GM23338 (cell line): ENCODE measurements around the gene EPG5. TPM values are rescaled to one million over a fixed set of nuclear protein-coding genes. Genes with fewer than 3 reads are reported as not detected.

Experiments used
- ATAC-seq: fragments of 200-7000 bp; cut with Tn5 transposase; 3 replicates; pipeline ENCODE4 v1.9.1; 2020
- DNase-seq: peaks from one replicate; pipeline ENCODE4 v3.0.0-alpha.2; 2015; ENCODE audit warnings: low spot score
- H2AFZ ChIP-seq: fragments of 200-600 bp; sonication (generic); 2 replicates; pipeline ENCODE4 v1.8.0; 2016; ENCODE audit warnings: antibody characterized with exemption, mild to moderate bottlenecking, moderate library complexity
- H3F3A ChIP-seq: fragments of 200-600 bp; sonication (generic); replicated peaks from 2 replicates; pipeline ENCODE4 v1.8.0; 2017; ENCODE audit warnings: antibody characterized with exemption, mixed run types, low read depth
- H3K27ac ChIP-seq: fragments of 200-600 bp; sonication (generic); 2 replicates; pipeline ENCODE4 v1.6.1; 2016; ENCODE audit warnings: low read depth
- H3K27me3 ChIP-seq: fragments of 200-600 bp; sonication (generic); 2 replicates; pipeline ENCODE4 v1.8.0; 2016; ENCODE audit warnings: mild to moderate bottlenecking, mixed run types, moderate library complexity; ENCODE audit not compliant: insufficient read depth
- H3K36me3 ChIP-seq: fragments of 200-600 bp; sonication (generic); 2 replicates; pipeline ENCODE4 v1.8.0; 2016; ENCODE audit warnings: mild to moderate bottlenecking; ENCODE audit not compliant: insufficient read depth
- H3K4me1 ChIP-seq: fragments of 200-600 bp; sonication (generic); 2 replicates; pipeline ENCODE4 v1.8.0; 2016; ENCODE audit warnings: mild to moderate bottlenecking, moderate library complexity; ENCODE audit not compliant: insufficient read depth
- H3K4me2 ChIP-seq: fragments of 200-600 bp; sonication (generic); 2 replicates; pipeline ENCODE4 v1.7.1; 2017; ENCODE audit warnings: mixed run types
- H3K4me3 ChIP-seq: fragments of 200-600 bp; sonication (generic); 2 replicates; pipeline ENCODE4 v1.6.1; 2016; ENCODE audit warnings: mixed run types
- H3K79me2 ChIP-seq: fragments of 200-600 bp; sonication (generic); replicated peaks from 2 replicates; pipeline ENCODE4 v1.8.0; 2017; ENCODE audit warnings: mild to moderate bottlenecking; ENCODE audit not compliant: insufficient read depth
- H3K9me2 ChIP-seq: fragments of 200-600 bp; sonication (generic); 2 replicates; pipeline ENCODE4 v1.8.0; 2017; ENCODE audit not compliant: insufficient read depth
- H4K20me1 ChIP-seq: fragments of 200-600 bp; sonication (generic); replicated peaks from 2 replicates; pipeline ENCODE4 v1.8.0; 2017; ENCODE audit warnings: mild to moderate bottlenecking; ENCODE audit not compliant: insufficient read depth
- H3K27ac Mint-ChIP-seq: 2 replicates; pipeline ENCODE4 v1.8.0; 2020; ENCODE audit warnings: inconsistent platforms, mild to moderate bottlenecking, moderate library complexity, mixed read lengths
- H3K27me3 Mint-ChIP-seq: 3 replicates; pipeline ENCODE4 v1.8.0; 2022; ENCODE audit warnings: low read depth, mild to moderate bottlenecking, moderate library complexity, mixed read lengths, inconsistent platforms; ENCODE audit not compliant: insufficient read depth, poor library complexity
- H3K36me3 Mint-ChIP-seq: 3 replicates; pipeline ENCODE4 v1.8.0; 2021; ENCODE audit warnings: low read depth, mild to moderate bottlenecking, inconsistent platforms, moderate library complexity, mixed read lengths
- H3K4me1 Mint-ChIP-seq: 3 replicates; pipeline ENCODE4 v1.8.0; 2020; ENCODE audit warnings: mild to moderate bottlenecking, inconsistent platforms, mixed read lengths
- H3K4me3 Mint-ChIP-seq: 3 replicates; pipeline ENCODE4 v1.8.0; 2021; ENCODE audit warnings: moderate library complexity, mild to moderate bottlenecking, inconsistent platforms, mixed read lengths
- H3K9me3 Mint-ChIP-seq: 3 replicates; pipeline ENCODE4 v1.8.0; 2020; ENCODE audit warnings: moderate library complexity, mild to moderate bottlenecking, inconsistent platforms, mixed read lengths
- CREB1 ChIP-seq: fragments of 250-450 bp; sonication (Bioruptor Pico); IDR thresholded peaks from 2 replicates; pipeline ENCODE4 v1.5.0; 2020; ENCODE audit warnings: low read depth, mild to moderate bottlenecking, moderate library complexity
- CTCF ChIP-seq, 2 experiments: fragments of 200-600 bp in 1 of 2; sonication (generic) in 1 of 2; conservative IDR thresholded peaks; 2 replicates each; pipeline versions ENCODE4 v1.5.1 to v1.6.1; 2016 to 2017; ENCODE audit warnings: antibody characterized with exemption in 2 of 2, low read depth in 2 of 2, mild to moderate bottlenecking in 2 of 2, moderate library complexity in 1 of 2
- EZH2 ChIP-seq: fragments of 200-600 bp; sonication (generic); IDR thresholded peaks from one replicate; pipeline ENCODE4 v1.8.0; 2017; ENCODE audit warnings: antibody characterized with exemption, mild to moderate bottlenecking, low read depth; ENCODE audit not compliant: unreplicated experiment
- EZH2phosphoT487 ChIP-seq: fragments of 200-600 bp; sonication (generic); IDR thresholded peaks from one replicate; pipeline ENCODE4 v1.8.1; 2018; ENCODE audit warnings: antibody characterized with exemption; ENCODE audit not compliant: unreplicated experiment
- JUNB ChIP-seq: IDR thresholded peaks from one replicate; pipeline ENCODE4 v1.6.1; 2016; ENCODE audit warnings: antibody characterized with exemption; ENCODE audit not compliant: unreplicated experiment
- NANOG ChIP-seq: IDR thresholded peaks from 2 replicates; pipeline ENCODE4 v1.6.1; 2016; ENCODE audit warnings: antibody characterized with exemption, borderline replicate concordance
- POLR2AphosphoS5 ChIP-seq: IDR thresholded peaks from 2 replicates; pipeline ENCODE4 v1.6.1; 2016; ENCODE audit warnings: antibody characterized with exemption, low read depth
- REST ChIP-seq: IDR thresholded peaks from one replicate; pipeline ENCODE4 v1.6.1; 2018; ENCODE audit warnings: antibody characterized with exemption; ENCODE audit not compliant: unreplicated experiment
- STAT1 ChIP-seq: IDR thresholded peaks from one replicate; pipeline ENCODE4 v1.6.1; 2016; ENCODE audit warnings: antibody characterized with exemption; ENCODE audit not compliant: unreplicated experiment
- ZNF114 ChIP-seq: fragments of 250-450 bp; sonication (Bioruptor Pico); IDR thresholded peaks from 2 replicates; pipeline ENCODE4 v1.5.0; 2020; ENCODE audit warnings: mild to moderate bottlenecking, moderate library complexity
- ZNF331 ChIP-seq: fragments of 250-450 bp; sonication (Bioruptor Pico); IDR thresholded peaks from 2 replicates; pipeline ENCODE4 v1.5.0; 2020; ENCODE audit warnings: low read depth, mild to moderate bottlenecking, moderate library complexity
- polyA plus RNA-seq: library from polyadenylated mRNA; unstranded; fragments of >200 nt; fragmentation: Nextera tagmentation; extraction: Ambion mirVana; gene quantifications from 2 replicates; pipeline ENCODE4 v1.2.1, GENCODE V29; 2016
- total RNA-seq: library from RNA; depleted of rRNA; stranded (reverse); fragments of >200 nt; shearing (Covaris generic); gene quantifications from 2 replicates; pipeline ENCODE4 v1.2.3, GENCODE V29; 2014
- TF ChIP-seq, protein P1 (sequence below): fragments of 250-450 bp; sonication (Bioruptor Pico); IDR thresholded peaks from 2 replicates; pipeline ENCODE4 v1.5.0; 2020; ENCODE audit warnings: mild to moderate bottlenecking, moderate library complexity
- TF ChIP-seq, protein P2 (sequence below): IDR thresholded peaks from 2 replicates; pipeline ENCODE4 v1.6.1; 2016; ENCODE audit warnings: antibody characterized with exemption

Gene EPG5
- total and polyA plus RNA-seq, 2 experiments from 2014 or later: 4.1 to 29.2 TPM

DNA sequence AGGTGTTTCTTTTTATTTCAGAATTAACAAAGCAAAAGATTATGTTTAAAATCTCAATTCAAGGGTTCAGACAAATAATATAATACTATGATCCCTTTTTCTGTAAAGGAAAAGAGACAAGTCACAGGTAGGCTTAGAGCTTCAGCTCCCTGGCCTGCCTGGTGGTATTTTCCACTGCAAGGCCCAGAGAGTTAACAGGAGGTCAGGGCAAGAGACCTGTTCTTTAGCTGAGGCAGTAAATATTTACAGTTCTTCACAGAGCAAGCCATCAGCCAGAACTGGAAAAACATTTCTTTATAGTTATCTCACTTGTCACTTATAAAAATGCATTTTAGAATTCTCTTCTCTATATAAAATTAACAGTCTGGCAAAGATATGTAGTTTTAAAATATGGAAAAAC is 70.1 kb downstream of the EPG5 start:
- ATAC-seq (no peak), DNase-seq (no peak)
- H3F3A ChIP-seq: no peaks in the 10 kb centered on the region
- no peak overlapping the region for H3K4me2 ChIP-seq
- Mint-ChIP-seq H3K9me3 (no peaks in the 10 kb centered on the region), H3K27ac (no peak overlapping the region), H3K4me3 (no peak overlapping the region), H3K27me3 (no peaks in the 10 kb centered on the region), H3K36me3 (peaks cover 11% of the 10 kb centered on the region; the same call in 2 of the 3 replicates), H3K4me1 (no peaks in the 10 kb centered on the region)
- no peaks in the 10 kb centered on the region; the same call in 1 of the 2 replicates for H4K20me1 ChIP-seq
- H2AFZ ChIP-seq: no peak overlapping the region
- TF ChIP-seq ZNF331 (CRISPR knock-in tag) (no peak), JUNB (no peak), CTCF (conservative IDR thresholded peaks at IDR 0.05; ENCODE audit: low read depth in 2 of 2) (no peak), NANOG (no peak), CREB1 (CRISPR knock-in tag) (no peak), REST (no peak), ZNF114 (no peak), EZH2 (no peak), STAT1 (no peak), POLR2AphosphoS5 (no peak), EZH2phosphoT487 (no peak)
- TF ChIP-seq, protein P1, sequence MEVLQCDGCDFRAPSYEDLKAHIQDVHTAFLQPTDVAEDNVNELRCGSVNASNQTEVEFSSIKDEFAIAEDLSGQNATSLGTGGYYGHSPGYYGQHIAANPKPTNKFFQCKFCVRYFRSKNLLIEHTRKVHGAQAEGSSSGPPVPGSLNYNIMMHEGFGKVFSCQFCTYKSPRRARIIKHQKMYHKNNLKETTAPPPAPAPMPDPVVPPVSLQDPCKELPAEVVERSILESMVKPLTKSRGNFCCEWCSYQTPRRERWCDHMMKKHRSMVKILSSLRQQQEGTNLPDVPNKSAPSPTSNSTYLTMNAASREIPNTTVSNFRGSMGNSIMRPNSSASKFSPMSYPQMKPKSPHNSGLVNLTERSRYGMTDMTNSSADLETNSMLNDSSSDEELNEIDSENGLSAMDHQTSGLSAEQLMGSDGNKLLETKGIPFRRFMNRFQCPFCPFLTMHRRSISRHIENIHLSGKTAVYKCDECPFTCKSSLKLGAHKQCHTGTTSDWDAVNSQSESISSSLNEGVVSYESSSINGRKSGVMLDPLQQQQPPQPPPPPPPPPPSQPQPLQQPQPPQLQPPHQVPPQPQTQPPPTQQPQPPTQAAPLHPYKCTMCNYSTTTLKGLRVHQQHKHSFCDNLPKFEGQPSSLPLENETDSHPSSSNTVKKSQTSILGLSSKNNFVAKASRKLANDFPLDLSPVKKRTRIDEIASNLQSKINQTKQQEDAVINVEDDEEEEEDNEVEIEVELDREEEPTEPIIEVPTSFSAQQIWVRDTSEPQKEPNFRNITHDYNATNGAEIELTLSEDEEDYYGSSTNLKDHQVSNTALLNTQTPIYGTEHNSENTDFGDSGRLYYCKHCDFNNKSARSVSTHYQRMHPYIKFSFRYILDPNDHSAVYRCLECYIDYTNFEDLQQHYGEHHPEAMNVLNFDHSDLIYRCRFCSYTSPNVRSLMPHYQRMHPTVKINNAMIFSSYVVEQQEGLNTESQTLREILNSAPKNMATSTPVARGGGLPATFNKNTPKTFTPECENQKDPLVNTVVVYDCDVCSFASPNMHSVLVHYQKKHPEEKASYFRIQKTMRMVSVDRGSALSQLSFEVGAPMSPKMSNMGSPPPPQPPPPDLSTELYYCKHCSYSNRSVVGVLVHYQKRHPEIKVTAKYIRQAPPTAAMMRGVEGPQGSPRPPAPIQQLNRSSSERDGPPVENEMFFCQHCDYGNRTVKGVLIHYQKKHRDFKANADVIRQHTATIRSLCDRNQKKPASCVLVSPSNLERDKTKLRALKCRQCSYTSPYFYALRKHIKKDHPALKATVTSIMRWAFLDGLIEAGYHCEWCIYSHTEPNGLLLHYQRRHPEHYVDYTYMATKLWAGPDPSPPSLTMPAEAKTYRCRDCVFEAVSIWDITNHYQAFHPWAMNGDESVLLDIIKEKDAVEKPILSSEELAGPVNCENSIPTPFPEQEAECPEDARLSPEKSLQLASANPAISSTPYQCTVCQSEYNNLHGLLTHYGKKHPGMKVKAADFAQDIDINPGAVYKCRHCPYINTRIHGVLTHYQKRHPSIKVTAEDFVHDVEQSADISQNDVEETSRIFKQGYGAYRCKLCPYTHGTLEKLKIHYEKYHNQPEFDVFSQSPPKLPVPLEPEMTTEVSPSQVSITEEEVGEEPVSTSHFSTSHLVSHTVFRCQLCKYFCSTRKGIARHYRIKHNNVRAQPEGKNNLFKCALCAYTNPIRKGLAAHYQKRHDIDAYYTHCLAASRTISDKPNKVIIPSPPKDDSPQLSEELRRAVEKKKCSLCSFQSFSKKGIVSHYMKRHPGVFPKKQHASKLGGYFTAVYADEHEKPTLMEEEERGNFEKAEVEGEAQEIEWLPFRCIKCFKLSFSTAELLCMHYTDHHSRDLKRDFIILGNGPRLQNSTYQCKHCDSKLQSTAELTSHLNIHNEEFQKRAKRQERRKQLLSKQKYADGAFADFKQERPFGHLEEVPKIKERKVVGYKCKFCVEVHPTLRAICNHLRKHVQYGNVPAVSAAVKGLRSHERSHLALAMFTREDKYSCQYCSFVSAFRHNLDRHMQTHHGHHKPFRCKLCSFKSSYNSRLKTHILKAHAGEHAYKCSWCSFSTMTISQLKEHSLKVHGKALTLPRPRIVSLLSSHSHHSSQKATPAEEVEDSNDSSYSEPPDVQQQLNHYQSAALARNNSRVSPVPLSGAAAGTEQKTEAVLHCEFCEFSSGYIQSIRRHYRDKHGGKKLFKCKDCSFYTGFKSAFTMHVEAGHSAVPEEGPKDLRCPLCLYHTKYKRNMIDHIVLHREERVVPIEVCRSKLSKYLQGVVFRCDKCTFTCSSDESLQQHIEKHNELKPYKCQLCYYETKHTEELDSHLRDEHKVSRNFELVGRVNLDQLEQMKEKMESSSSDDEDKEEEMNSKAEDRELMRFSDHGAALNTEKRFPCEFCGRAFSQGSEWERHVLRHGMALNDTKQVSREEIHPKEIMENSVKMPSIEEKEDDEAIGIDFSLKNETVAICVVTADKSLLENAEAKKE (CRISPR knock-in tag): no peak
- TF ChIP-seq, protein P2, sequence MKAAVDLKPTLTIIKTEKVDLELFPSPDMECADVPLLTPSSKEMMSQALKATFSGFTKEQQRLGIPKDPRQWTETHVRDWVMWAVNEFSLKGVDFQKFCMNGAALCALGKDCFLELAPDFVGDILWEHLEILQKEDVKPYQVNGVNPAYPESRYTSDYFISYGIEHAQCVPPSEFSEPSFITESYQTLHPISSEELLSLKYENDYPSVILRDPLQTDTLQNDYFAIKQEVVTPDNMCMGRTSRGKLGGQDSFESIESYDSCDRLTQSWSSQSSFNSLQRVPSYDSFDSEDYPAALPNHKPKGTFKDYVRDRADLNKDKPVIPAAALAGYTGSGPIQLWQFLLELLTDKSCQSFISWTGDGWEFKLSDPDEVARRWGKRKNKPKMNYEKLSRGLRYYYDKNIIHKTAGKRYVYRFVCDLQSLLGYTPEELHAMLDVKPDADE: no peak
- no peaks in the 10 kb centered on the region for H3K27me3 ChIP-seq
- no peaks in the 10 kb centered on the region for H3K79me2 ChIP-seq
- no peaks in the 10 kb centered on the region for H3K9me2 ChIP-seq
- H3K36me3 ChIP-seq: peaks cover 5% of the 10 kb centered on the region; the same call in 1 of the 2 replicates
- H3K4me1 ChIP-seq: no peaks in the 10 kb centered on the region
- H3K27ac ChIP-seq: no peak overlapping the region
- no peak overlapping the region for H3K4me3 ChIP-seq
